Astrocyte (in vitro differentiated cells and primary cell): ENCODE measurements around the gene RUFY1. TPM values are rescaled to one million over a fixed set of nuclear protein-coding genes. Genes with fewer than 3 reads are reported as not detected.
A peak's percentile ranks its signal among the peaks of the same experiment; 100 is the strongest.

ENCODE experiments used
- DNase-seq: peaks from one replicate; pipeline ENCODE4 v3.0.0-alpha.2; 2010; ENCODE audit warnings: low read depth
- FAIRE-seq: peaks from 2 replicates; lab custom pipeline; 2011; peaks lifted over from hg19 to GRCh38; lab: Jason Lieb, UNC
- H2AFZ ChIP-seq: 2 replicates; pipeline ENCODE4 v1.6.0; 2012; ENCODE audit warnings: low read depth, low read length, inconsistent platforms
- H3K27ac ChIP-seq: 2 replicates; pipeline ENCODE4 v1.5.1; 2011; ENCODE audit warnings: low read depth, low read length, inconsistent platforms
- H3K27me3 ChIP-seq: 2 replicates; pipeline ENCODE4 v1.6.0; 2011; ENCODE audit warnings: low read length, inconsistent platforms; ENCODE audit not compliant: insufficient read depth
- H3K36me3 ChIP-seq: 2 replicates; pipeline ENCODE4 v1.5.1; 2011; ENCODE audit warnings: low read length, inconsistent platforms; ENCODE audit not compliant: insufficient read depth
- H3K4me1 ChIP-seq: 2 replicates; pipeline ENCODE4 v1.5.1; 2011; ENCODE audit warnings: low read length, inconsistent platforms; ENCODE audit not compliant: insufficient read depth
- H3K4me2 ChIP-seq: 2 replicates; pipeline ENCODE4 v1.6.0; 2012; ENCODE audit warnings: low read length, inconsistent platforms
- H3K4me3 ChIP-seq: 2 replicates; pipeline ENCODE4 v1.5.1; 2011; ENCODE audit warnings: low read depth, mild to moderate bottlenecking, low read length, inconsistent platforms; ENCODE audit not compliant: insufficient read depth
- H3K79me2 ChIP-seq: 2 replicates; pipeline ENCODE4 v1.6.0; 2012; ENCODE audit warnings: mild to moderate bottlenecking, low read length, inconsistent platforms; ENCODE audit not compliant: insufficient read depth
- H3K9ac ChIP-seq: 2 replicates; pipeline ENCODE4 v1.6.0; 2012; ENCODE audit warnings: mild to moderate bottlenecking, low read length, inconsistent platforms
- H3K9me3 ChIP-seq: 2 replicates; pipeline ENCODE4 v1.5.1; 2012; ENCODE audit warnings: low read depth, mild to moderate bottlenecking, low read length, inconsistent platforms; ENCODE audit not compliant: insufficient read depth
- H4K20me1 ChIP-seq: 2 replicates; pipeline ENCODE4 v1.6.0; 2012; ENCODE audit warnings: low read length, inconsistent platforms; ENCODE audit not compliant: insufficient read depth
- H3K27ac Mint-ChIP-seq: one replicate; pipeline ENCODE4 v1.8.0; 2021; ENCODE audit warnings: mild to moderate bottlenecking, mixed read lengths; ENCODE audit not compliant: unreplicated experiment
- H3K27me3 Mint-ChIP-seq: one replicate; pipeline ENCODE4 v1.8.0; 2021; ENCODE audit warnings: low read depth, mixed read lengths; ENCODE audit not compliant: unreplicated experiment
- H3K36me3 Mint-ChIP-seq: one replicate; pipeline ENCODE4 v1.8.0; 2021; ENCODE audit warnings: low read depth, mixed read lengths; ENCODE audit not compliant: unreplicated experiment
- H3K4me1 Mint-ChIP-seq: one replicate; pipeline ENCODE4 v1.8.0; 2021; ENCODE audit warnings: low read depth, mixed read lengths; ENCODE audit not compliant: unreplicated experiment
- H3K4me3 Mint-ChIP-seq: one replicate; pipeline ENCODE4 v1.8.0; 2021; ENCODE audit warnings: mild to moderate bottlenecking, moderate library complexity, mixed read lengths; ENCODE audit not compliant: unreplicated experiment
- H3K9me3 Mint-ChIP-seq: one replicate; pipeline ENCODE4 v1.8.0; 2021; ENCODE audit warnings: mild to moderate bottlenecking, mixed read lengths; ENCODE audit not compliant: unreplicated experiment
- CTCF ChIP-seq: IDR thresholded peaks from 2 replicates; pipeline ENCODE4 v1.5.1; 2011; ENCODE audit warnings: low read depth, mild to moderate bottlenecking, inconsistent platforms, low read length, moderate library complexity; ENCODE audit not compliant: insufficient read depth
- EZH2 ChIP-seq: IDR thresholded peaks from 2 replicates; pipeline ENCODE4 v1.6.1; 2012; ENCODE audit warnings: mild to moderate bottlenecking, low read length, inconsistent platforms; ENCODE audit not compliant: insufficient read depth
- total RNA-seq: library from RNA; stranded (reverse); gene quantifications from 2 replicates; pipeline ENCODE4 v1.2.1, GENCODE V29; 2021

RUFY1 gene
- total RNA-seq, 1 donor from 2014 or later = 34.1 TPM

GRCh38 chr5:179610109-179610902, 60.0 kb downstream of the RUFY1 start:
- H3K9ac ChIP-seq = no peak overlapping the region
- peaks cover 63% of the 10 kb centered on the region for H3K36me3 ChIP-seq
- peaks cover 15% of the 10 kb centered on the region for H3K4me1 Mint-ChIP-seq
- H3K27me3 Mint-ChIP-seq = no peaks in the 10 kb centered on the region
- no peaks in the 10 kb centered on the region for H3K4me1 ChIP-seq
- no peak for DNase-seq
- H2AFZ ChIP-seq = no peak overlapping the region
- no peak for FAIRE-seq
- no peak for TF ChIP-seq CTCF
- peak overlapping the region; percentile 16 for H3K27ac Mint-ChIP-seq
- H3K27ac ChIP-seq = no peak overlapping the region
- no peaks in the 10 kb centered on the region for H3K9me3 ChIP-seq
- H3K79me2 ChIP-seq = peaks cover 37% of the 10 kb centered on the region
- H3K27me3 ChIP-seq = no peaks in the 10 kb centered on the region
- H3K4me2 ChIP-seq = no peak overlapping the region
- H3K4me3 Mint-ChIP-seq = peak overlapping the region; percentile 50
- peaks cover 25% of the 10 kb centered on the region for H3K36me3 Mint-ChIP-seq
- H4K20me1 ChIP-seq = peaks cover 95% of the 10 kb centered on the region
- H3K4me3 ChIP-seq = no peak overlapping the region
- H3K9me3 Mint-ChIP-seq = peaks cover 2% of the 10 kb centered on the region

GRCh38 chr5:179610903-179611265, 60.5 kb downstream of the RUFY1 start:
- TF ChIP-seq EZH2 = no peak
- no peak for TF ChIP-seq CTCF
- H3K4me2 ChIP-seq = no peak overlapping the region
- DNase-seq (no peak), FAIRE-seq (no peak)
- no peaks in the 10 kb centered on the region for H3K9me3 ChIP-seq
- no peaks in the 10 kb centered on the region for H3K4me1 ChIP-seq
- H2AFZ ChIP-seq = no peak overlapping the region
- Mint-ChIP-seq H3K9me3 (peaks cover 2% of the 10 kb centered on the region), H3K4me1 (peaks cover 15% of the 10 kb centered on the region), H3K27me3 (no peaks in the 10 kb centered on the region), H3K36me3 (peaks cover 28% of the 10 kb centered on the region), H3K4me3 (peak overlapping the region; percentile 50), H3K27ac (peak overlapping the region; percentile 16)
- no peak overlapping the region for H3K4me3 ChIP-seq
- peaks cover 95% of the 10 kb centered on the region for H4K20me1 ChIP-seq
- peaks cover 65% of the 10 kb centered on the region for H3K36me3 ChIP-seq
- no peak overlapping the region for H3K27ac ChIP-seq
- no peak overlapping the region for H3K9ac ChIP-seq
- peaks cover 43% of the 10 kb centered on the region for H3K79me2 ChIP-seq
- H3K27me3 ChIP-seq = no peaks in the 10 kb centered on the region
